GM04503 (cell line): ENCODE measurements around the gene A2M.

Source experiments
- DNase-seq: peaks from one replicate; pipeline ENCODE4 v3.0.0-alpha.2; 2012; ENCODE audit warnings: low read depth

Gene A2M

GRCh38 chr12:9039397-9039977 is 76.2 kb downstream of the A2M start:
- peak; percentile 4 for DNase-seq

DNA sequence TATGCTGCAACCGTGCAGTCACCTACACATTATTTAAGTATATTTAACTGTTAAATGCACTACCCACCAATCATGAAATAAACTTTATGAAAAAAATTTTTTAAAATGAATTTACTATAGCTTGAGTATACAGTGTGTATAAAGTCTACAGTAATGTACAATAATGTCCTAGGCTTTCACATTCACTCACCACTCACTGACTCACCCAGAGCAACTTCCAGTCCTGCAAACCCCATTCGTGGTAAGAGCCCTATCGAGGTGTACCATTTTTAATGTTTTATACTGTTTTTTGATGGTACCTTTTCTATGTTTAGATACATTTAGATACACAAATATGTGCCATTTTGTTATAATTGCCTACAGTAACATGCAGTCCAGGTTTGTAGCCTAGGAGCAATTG is 78.3 kb downstream of the A2M start:
- DNase-seq, result no peak

- no peak for DNase-seq
Measured at GRCh38 chr12:9036227-9036626, 79.5 kb downstream of the A2M start.

GRCh38 chr12:9034095-9034494 is 81.6 kb downstream of the A2M start:
- no peak for DNase-seq

DNA sequence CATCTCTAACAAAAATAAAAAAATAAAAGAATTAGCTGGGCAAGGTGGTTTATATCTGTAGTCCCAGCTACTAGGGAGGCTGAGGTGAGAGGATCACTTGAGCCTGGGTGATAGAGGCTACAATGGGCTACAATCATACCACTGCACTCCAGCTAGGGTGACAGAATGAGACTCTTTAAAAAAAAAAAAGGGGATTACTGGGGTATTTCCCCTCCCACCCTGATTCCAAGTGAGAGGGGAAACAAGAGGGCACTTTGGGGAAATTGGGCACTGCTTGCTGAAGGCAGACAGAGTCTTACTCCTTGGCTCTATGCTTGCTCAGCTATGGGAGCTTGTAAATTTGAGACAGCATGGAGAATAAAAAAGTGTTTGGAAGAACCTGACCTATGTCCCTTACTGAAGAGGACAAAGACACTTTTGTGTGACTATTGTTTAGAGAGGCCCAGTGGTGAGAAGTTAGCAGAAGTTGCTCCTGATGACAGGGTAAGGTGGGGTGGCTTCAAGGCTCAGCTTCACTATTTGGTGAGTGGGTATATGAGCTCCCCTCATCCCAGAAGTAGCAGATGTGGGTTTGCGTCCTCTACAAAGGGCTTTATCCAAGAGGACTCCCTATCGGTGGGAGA is 82.3 kb downstream of the A2M start:
- no peak for DNase-seq

- no peak for DNase-seq
Measured at GRCh38 chr12:9032202-9032964, 83.3 kb downstream of the A2M start.

GRCh38 chr12:9030776-9031175 is 84.9 kb downstream of the A2M start:
- DNase-seq, result no peak

DNA sequence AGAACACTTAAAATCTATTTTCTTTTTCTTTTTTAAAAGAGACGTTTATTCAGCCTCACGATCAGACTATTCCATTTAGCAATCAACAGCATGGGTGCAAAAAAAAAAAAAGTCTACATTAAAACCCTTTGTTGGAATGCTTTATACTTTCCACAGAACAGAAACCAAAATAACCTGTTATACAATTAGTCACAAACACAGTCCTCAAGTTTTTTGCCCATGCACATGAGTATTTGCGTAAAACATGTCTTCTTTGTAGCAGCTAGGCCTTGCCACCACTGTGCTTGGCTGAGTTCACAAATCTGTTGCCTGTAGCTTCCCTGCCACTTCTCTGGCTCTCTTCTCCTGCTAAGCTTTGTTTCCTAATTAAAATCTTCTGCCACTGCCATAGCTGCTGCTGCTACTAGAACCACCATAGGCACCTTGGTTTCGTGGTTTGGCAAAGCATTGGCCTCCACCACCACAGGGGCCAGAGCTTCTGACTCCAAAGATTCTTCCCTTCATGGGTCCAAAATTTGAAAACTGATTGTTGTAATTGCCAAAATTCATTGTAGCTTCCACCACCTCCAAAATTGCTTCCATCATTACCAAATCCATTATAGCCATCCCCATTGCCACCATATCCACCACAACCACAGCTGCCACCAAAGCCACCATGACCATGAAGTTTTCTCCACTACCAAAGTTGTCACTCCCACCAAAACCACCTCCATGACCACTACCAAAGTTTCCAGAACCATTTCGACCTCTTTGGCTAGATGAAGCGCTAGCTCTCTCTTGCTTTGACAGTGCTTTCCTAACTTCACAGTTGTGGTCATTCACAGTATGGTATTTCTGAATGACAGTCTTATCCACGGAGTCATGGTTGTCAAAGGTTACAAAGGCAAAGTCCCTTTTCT is 88.3 kb downstream of the A2M start:
- no peak for DNase-seq

DNA sequence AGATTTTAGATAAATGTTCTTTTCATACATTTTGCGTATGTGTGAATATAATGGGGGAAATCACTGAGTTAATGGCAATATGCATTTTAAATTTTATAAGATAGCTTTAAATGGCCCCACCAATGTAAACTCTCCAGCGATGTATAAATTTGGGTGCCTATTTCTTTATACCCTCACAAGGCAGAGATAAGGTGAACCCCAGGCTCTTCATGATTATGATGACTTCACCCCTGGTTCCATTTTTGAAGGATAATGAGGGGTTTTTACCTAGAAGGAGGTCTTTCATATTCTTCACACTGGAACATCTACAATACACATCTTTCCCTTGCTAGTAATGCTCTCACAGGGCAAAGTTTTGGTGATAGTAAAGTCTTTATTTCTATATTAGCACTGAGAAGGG is 91.2 kb downstream of the A2M start:
- no peak for DNase-seq

DNA sequence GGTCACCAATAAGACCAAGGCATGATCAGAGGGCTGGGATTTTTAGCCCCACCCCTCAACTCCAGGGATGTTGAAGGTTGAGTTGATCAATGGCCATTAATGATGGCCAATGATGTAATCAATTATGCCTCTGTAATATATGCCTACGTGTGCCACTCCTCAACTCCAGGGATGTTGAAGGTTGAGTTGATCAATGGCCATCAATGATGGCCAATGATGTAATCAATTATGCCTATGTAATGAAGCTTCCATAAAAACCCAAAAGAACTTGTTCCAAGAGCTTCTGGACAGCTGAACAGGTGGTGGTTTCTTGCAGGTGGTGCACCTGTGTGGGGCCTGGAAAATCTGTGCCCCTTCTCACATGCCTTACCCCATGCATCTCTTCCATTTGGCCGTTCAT is 93.1 kb downstream of the A2M start:
- no peak for DNase-seq
